ENCODE results near the gene ATXN1. TPM values are rescaled to one million over a fixed set of nuclear protein-coding genes. Genes with fewer than 3 reads are reported as not detected.

The ATXN1 gene
- total RNA-seq, 1 experiment from 2014 or later = 5.6 TPM

DNA sequence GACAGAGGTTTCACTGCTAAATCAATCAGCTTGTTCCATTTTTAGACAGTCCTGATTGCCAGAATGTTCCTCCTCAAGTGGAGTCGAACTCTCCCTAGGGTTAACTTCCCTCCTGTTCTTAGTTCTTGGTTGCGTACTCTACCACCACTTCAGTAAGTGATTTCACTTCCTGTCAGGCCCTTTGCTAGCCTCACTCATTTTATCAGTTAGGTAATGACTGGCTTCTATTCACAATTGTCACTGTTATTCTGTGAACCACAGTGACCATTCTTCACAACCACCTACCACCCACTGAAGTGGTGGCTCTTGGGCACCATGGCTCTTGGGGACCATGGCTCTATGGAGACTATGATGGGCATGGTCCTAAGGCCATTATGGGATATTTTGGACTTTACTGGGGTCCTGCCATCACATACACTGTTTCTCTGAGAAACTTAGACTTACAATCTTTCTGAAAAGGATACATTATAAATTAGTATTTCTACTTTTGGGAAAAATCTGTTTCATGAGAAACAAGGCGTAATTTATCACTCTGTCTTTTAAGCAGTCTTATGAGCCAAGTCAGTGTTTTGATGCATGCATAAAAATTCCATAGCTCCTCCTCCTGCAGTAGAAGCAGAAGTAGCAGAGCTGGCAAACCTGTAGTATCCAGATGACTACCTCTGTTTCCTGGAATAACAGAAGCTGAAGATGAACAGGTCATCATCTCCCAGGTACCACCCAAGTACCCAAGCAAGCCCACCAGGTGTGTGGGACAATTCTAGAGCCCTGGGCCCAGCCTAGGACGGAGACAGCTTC lies 66.3 kb downstream of the ATXN1 start:
- Histone ChIP-seq H2BK120ac (ENCODE audit: low read depth, low read length, poor library complexity, severe bottlenecking) (no peak overlapping the region), H2BK20ac (ENCODE audit: low read depth, low read length, poor library complexity, severe bottlenecking) (no peak overlapping the region), H3K4me1 (ENCODE audit: insufficient read depth, low read length) (peaks cover 2% of the 10 kb centered on the region; the same call in 1 of the 2 replicates), H2BK5ac (ENCODE audit: insufficient read length, low read length) (no peak overlapping the region), H3K79me1 (ENCODE audit: insufficient read depth, low read depth, low read length, poor library complexity, severe bottlenecking) (no peaks in the 10 kb centered on the region), H3K23me2 (ENCODE audit: insufficient read length, low read depth, low read length, poor library complexity, severe bottlenecking) (no peaks in the 10 kb centered on the region), H4K8ac (replicated peaks; ENCODE audit: insufficient read length, low read depth, low read length) (no peak overlapping the region), H3K79me2 (ENCODE audit: insufficient read depth, low read length) (no peaks in the 10 kb centered on the region), H3K23ac (ENCODE audit: insufficient read length, low read depth, low read length) (no peak overlapping the region), H3K27me3 (ENCODE audit: insufficient read depth, low read length) (no peaks in the 10 kb centered on the region), H2AFZ (ENCODE audit: low read length) (no peak overlapping the region), H3K9ac (ENCODE audit: extremely low read depth, insufficient read length, low read length) (no peak overlapping the region), H3T11ph (ENCODE audit: low read length) (no peak overlapping the region), H3K18ac (ENCODE audit: insufficient read length, low read depth, low read length) (no peak overlapping the region), H2BK15ac (ENCODE audit: low read depth, low read length) (no peak overlapping the region), H3K4ac (ENCODE audit: low read depth, low read length) (no peak overlapping the region), H3K9me3 (ENCODE audit: control insufficient read depth, low read depth, low read length) (no peaks in the 10 kb centered on the region), H3K27ac (ENCODE audit: insufficient read length, low read depth, low read length) (no peak overlapping the region), H2AK5ac (ENCODE audit: insufficient read length, low read length) (no peak overlapping the region), H2BK12ac (ENCODE audit: insufficient read length, low read depth, low read length) (no peak overlapping the region), H4K91ac (ENCODE audit: insufficient read length, low read depth, low read length) (no peak overlapping the region), H4K20me1 (ENCODE audit: control insufficient read depth, insufficient read depth, insufficient read length) (peaks cover 2% of the 10 kb centered on the region), H3K14ac (ENCODE audit: insufficient read depth, low read length) (no peak overlapping the region), H3K56ac (ENCODE audit: insufficient read length, low read depth, low read length) (no peak overlapping the region), H3K4me2 (ENCODE audit: insufficient read depth, insufficient read length, low read length) (no peak overlapping the region), H4K5ac (ENCODE audit: insufficient read length, low read depth, low read length) (no peak overlapping the region)
- Mint-ChIP-seq H3K9me3 (no peaks in the 10 kb centered on the region), H3K4me1 (peaks cover 19 to 25% of the 10 kb centered on the region in 2 experiments), H3K36me3 (ENCODE audit: insufficient read depth in 1 of 3, low read depth in 3 of 3) (no peaks in the 10 kb centered on the region), H3K27ac (no peak overlapping the region; a peak in 1 of 7 replicates), H3K27me3 (ENCODE audit: low read depth) (no peaks in the 10 kb centered on the region), H3K4me3 (no peak overlapping the region)
- TF ChIP-seq, protein P1, sequence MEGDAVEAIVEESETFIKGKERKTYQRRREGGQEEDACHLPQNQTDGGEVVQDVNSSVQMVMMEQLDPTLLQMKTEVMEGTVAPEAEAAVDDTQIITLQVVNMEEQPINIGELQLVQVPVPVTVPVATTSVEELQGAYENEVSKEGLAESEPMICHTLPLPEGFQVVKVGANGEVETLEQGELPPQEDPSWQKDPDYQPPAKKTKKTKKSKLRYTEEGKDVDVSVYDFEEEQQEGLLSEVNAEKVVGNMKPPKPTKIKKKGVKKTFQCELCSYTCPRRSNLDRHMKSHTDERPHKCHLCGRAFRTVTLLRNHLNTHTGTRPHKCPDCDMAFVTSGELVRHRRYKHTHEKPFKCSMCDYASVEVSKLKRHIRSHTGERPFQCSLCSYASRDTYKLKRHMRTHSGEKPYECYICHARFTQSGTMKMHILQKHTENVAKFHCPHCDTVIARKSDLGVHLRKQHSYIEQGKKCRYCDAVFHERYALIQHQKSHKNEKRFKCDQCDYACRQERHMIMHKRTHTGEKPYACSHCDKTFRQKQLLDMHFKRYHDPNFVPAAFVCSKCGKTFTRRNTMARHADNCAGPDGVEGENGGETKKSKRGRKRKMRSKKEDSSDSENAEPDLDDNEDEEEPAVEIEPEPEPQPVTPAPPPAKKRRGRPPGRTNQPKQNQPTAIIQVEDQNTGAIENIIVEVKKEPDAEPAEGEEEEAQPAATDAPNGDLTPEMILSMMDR (conservative IDR thresholded peaks at IDR 0.05) = no peak
- no CpG with 5 or more reads among the region's 4 CpGs for WGBS (ENCODE audit: extremely low coverage, insufficient read length, low lambda C conversion rate)
- DNase-seq = no peak
